ENCODE results near the gene EGFL8.
"Not testable (repeated sequence)": the region's sequence is repeated elsewhere in the genome, so short reads cannot be mapped to it uniquely, and the experiment has no call there.

EGFL8 gene

GRCh38 chr6:32185681-32186131, 21.3 kb downstream of the EGFL8 start:
- DNase-seq = peak; percentile 45 to 78

GRCh38 chr6:32186151-32186840, 21.9 kb downstream of the EGFL8 start:
- not testable (repeated sequence) for DNase-seq

DNA sequence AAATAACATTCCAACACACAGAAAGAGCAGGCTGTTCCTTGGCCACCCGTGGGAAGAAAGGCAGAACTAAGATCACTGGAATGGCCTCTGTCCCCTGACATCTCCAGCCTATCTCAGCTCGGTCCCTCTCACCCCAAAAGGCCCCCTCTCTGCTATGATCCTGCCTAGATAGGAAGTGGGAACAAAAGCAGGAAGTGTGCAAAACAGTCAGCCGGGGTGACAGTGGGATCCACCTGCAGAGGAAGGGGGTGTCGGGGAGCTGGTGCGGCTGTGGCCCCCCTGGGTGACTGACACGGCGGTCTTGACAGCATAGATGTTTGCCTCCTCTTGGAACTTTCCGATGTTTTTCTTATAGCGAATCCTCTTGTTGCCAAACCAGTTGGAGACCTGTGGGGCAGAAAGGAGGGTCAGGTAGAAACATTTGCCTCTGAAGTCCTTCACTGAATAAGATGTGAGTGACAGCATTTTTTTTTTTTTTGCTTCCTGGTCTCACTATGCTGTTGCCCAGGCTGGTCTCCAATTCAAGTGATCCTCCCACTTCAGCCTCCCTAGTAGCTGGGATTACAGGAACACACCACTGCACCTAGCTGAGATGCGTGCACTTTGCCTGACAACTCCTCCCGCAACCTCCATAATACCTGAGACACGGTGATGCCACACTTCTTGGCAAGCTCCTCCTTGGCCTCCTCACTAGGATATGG, 22.8 kb downstream of the EGFL8 start:
- DNase-seq = no peak

DNA sequence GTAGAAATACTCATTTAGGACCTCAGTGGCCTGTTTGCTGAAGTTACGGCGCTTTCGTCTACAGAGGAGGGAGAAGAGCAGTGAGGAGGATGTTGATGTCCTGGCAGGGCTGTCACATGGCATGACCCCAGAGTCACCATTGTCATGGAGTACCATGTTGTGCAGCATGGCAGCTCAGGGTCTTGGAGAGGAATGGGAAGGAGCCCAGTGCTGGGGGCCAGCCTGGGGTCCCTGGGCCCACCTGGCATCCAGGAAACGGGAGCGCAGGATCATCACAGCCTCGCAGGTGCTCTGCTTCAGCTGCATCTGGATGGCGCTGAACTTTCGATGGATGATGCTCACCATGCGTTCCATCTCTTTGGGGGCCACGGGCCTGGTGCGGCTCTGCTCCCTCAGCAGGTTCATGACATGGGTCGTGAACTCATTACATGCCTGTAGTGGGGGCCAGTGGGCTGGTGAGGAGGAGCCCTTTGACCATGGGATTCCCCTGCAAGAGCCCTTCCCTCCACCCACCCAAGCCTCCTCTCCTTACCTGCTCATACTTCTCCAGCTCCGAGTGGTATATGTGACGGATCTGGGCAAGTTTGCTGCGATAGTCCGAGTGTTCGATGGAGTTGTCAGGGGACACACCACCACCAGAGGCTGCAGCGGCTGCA, 23.5 kb downstream of the EGFL8 start:
- not testable (repeated sequence) for DNase-seq

- no peak for DNase-seq
Measured at GRCh38 chr6:32188381-32189068, 24.1 kb downstream of the EGFL8 start.

- no peak for DNase-seq
Measured at GRCh38 chr6:32189069-32189741, 24.8 kb downstream of the EGFL8 start.

- DNase-seq = no peak
Measured at GRCh38 chr6:32189742-32190053, 25.3 kb downstream of the EGFL8 start.

DNA sequence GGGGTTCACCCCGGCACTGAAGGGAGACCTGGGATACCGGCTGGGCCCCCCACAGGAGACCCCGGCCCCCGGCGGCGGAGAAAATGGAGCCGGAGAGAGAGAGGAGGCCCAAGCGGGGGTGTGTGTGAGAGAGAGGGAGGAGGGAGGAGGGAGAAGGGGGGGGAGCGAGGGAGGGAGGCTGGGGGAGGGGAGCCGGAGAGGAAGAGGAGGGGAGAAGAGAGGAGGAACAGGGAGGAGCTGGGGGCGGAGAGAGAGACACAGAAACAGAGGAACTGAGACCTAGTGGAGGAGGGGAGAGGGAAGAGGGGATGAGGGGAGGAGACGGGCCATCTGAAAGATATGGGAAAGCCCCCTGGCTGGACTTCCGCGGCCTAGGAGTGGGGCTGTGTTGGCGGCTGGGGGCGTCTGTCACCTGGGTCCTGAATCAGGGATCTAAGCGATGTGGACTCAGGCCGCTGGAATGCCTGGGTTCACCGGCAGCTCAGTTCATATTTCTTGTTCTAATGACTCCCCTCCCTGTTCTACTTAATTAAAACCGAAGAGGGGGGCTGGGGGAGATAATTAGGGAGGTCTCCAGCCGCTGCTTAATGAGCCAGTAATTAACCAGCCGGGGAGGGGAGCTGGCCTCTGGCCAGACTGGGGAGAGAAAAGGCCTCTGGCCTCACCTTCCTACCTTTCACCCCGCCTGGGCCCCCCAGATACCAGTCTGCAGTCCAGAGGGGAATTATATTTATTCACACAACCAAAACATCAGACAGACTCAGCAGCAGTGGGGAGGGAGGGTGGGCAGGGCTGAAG, 25.9 kb downstream of the EGFL8 start, which contains the start of gene PBX2:
Gene PBX2, minus strand, starts transcription at position 149 of the 798 bp plus-strand sequence. CDS start 287 bp downstream, outside the sequence.
- peak; percentile 93 for DNase-seq

- DNase-seq = peak in 1 of 2 donors; percentile 20
Measured at GRCh38 chr6:32190911-32191677, 26.7 kb downstream of the EGFL8 start.

- DNase-seq = peak; percentile 26 to 57
Measured at GRCh38 chr6:32191696-32192607, 27.6 kb downstream of the EGFL8 start.

GRCh38 chr6:32192608-32193039, 28.2 kb downstream of the EGFL8 start, which contains the start of gene GPSM3:
Gene GPSM3 (minus strand): TSS chr6:32192643. CDS start chr6:32192513, 130 bp downstream.
- DNase-seq = peak; percentile 47 to 64

DNA sequence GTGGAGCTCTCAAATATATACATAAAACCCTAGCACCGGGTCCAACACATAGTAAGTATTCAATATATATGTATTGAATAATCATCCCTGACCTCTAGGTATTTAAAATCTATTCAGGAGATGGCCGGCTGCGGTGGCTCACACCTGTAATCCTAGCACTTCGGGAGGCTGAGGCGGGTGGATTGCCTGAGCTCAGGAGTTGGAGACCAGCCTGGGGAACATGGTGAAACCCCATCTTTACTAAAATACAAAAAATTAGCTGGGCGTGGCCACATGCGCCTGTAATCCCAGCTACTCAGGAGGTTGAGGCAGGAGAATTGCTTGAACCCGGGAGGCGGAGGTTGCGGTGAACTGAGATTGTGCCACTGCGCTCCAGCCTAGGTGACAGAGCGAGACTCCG, 28.7 kb downstream of the EGFL8 start:
- not testable (repeated sequence) for DNase-seq

GRCh38 chr6:32194388-32194787, 30.0 kb downstream of the EGFL8 start:
- DNase-seq = no peak

- DNase-seq = peak in 1 of 2 donors; percentile 55
Measured at GRCh38 chr6:32194825-32195651, 30.6 kb downstream of the EGFL8 start.

DNA sequence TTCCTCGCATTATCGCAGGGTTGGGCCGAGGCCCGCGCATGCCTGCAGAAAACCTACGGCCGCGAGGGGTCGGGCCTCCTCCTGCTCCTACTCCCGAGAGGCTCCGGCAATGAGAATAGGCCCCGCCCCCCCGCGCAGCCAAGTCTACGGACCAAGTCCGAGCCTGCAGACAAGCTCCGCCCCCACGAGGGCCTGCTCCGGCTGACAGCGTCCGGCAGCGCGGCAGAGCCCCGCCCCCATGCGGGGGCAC, 31.2 kb downstream of the EGFL8 start:
- peak; percentile 100 for DNase-seq

DNA sequence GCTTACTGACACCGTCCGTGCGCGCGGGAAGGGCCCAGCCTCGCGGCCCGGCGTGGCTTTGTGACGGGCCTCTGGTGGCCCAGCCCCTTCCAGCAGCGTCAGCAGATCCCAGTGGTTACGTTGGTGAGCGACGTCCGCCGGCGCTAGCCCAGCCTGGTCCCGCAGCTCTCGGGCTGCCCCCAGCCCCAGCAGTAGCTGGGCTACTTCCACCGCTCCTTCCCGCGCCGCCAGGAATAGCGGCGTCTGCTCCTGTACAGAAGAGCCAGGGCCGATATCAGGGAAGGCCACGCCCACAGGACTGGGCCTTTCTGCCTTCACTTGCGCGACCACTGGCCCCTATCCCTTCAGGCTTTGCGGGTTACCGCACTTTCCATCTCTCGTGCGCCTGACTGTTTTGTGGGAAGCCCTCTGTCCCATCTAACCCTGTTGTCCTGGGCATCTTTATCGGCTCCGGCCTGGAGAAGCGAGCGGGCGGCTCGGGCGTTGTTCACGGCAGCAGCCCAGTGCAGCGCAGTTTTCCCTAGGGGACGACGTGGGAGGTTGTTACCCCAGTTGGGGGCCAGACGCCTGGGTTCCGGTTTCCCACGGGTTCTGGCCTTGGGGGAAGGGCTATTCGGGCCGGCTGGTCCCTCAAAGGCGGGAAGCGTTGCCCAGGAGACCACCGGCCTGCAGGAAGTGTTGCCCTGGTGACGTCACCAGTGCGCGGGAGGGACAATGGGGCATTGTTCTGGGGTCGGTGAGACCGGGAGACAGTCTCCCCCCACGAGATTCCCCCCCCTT, 31.7 kb downstream of the EGFL8 start:
- peak; percentile 76 to 83 for DNase-seq

GRCh38 chr6:32196682-32197616, 32.6 kb downstream of the EGFL8 start:
- peak; percentile 27 to 35 for DNase-seq

Measured in CD4-positive, alpha-beta T cell treated with Interferon alpha-2 for 1 hour (primary cell).